ENCODE measurements around the gene METTL25. TPM values are rescaled to one million over a fixed set of nuclear protein-coding genes. Genes with fewer than 3 reads are reported as not detected.

Gene METTL25
- polyA plus RNA-seq, 1 of the 3 experiments (the other 2 are of a cell fraction) = 3.0 TPM

GRCh38 chr12:82398879-82399278 is 40.5 kb downstream of the METTL25 start:
- Histone ChIP-seq H3K27ac (ENCODE audit: low read depth in 2 of 2, low read length in 1 of 2) (no peak overlapping the region), H3K4me3 (ENCODE audit: low read depth in 2 of 2, low read length in 1 of 2) (no peak overlapping the region), H3K79me2 (ENCODE audit: insufficient read depth) (no peaks in the 10 kb centered on the region), H4K20me1 (ENCODE audit: insufficient read depth) (no peaks in the 10 kb centered on the region), H3K9ac (no peak overlapping the region), H3K9me3 (no peaks in the 10 kb centered on the region), H3K36me3 (replicated peaks in 1 of 2; ENCODE audit: control insufficient read depth in 1 of 2, insufficient read depth in 2 of 2, low read length in 1 of 2) (peaks cover 4 to 5% of the 10 kb centered on the region in 2 experiments), H3K4me2 (no peak overlapping the region), H3K9me2 (no peaks in the 10 kb centered on the region), H2AFZ (ENCODE audit: low read depth) (no peak overlapping the region; the same call in 1 of the 2 replicates), H3K4me1 (ENCODE audit: control insufficient read depth in 1 of 2, insufficient read depth in 2 of 2, low read depth in 1 of 2, low read length in 1 of 2) (no peaks in the 10 kb centered on the region), H3F3A (replicated peaks; ENCODE audit: insufficient read depth) (no peaks in the 10 kb centered on the region), H3K27me3 (ENCODE audit: insufficient read depth) (no peaks in the 10 kb centered on the region)
- ChIA-PET POLR2A (no interaction called here), CTCF (interaction anchor here (0.6 to 1.2 kb wide), 3 partner anchors 10 to 40 kb away, joined by 3 to 5 read pairs (median 3); partner anchors contain the start of genes CCDC59 and METTL25)
- TF ChIP-seq TAF1 (IDR thresholded peaks at IDR 0.05; ENCODE audit: borderline replicate concordance, low read depth, low read length) = no peak
- TF ChIP-seq CTCF (IDR thresholded peaks at IDR 0.05) = no peak
- TF ChIP-seq IRF3 (IDR thresholded peaks at IDR 0.05; ENCODE audit: low read depth, low read length) = no peak
- no peak for TF ChIP-seq EP300 (IDR thresholded peaks at IDR 0.05; ENCODE audit: borderline replicate concordance in 1 of 2, low read depth in 1 of 2, low read length in 1 of 2)
- TF ChIP-seq SMC3 (IDR thresholded peaks at IDR 0.05; ENCODE audit: low read depth, low read length) = no peak
- TF ChIP-seq SIN3A (IDR thresholded peaks at IDR 0.05; ENCODE audit: borderline replicate concordance, low read depth, low read length) = no peak
- TF ChIP-seq MAX (IDR thresholded peaks at IDR 0.05; ENCODE audit: low read depth) = no peak
- TF ChIP-seq MEF2A (IDR thresholded peaks at IDR 0.05; ENCODE audit: borderline replicate concordance, low read depth) = no peak
- no peak for TF ChIP-seq CHD2 (IDR thresholded peaks at IDR 0.05; ENCODE audit: low read length, partially characterized antibody)
- TF ChIP-seq FOXJ3 (CRISPR knock-in tag; IDR thresholded peaks at IDR 0.05) = no peak
- TF ChIP-seq RFX5 (IDR thresholded peaks at IDR 0.05; ENCODE audit: low read length) = no peak
- no peak for TF ChIP-seq GABPA (IDR thresholded peaks at IDR 0.05; ENCODE audit: low read depth)
- TF ChIP-seq ZBTB33 (IDR thresholded peaks at IDR 0.05; ENCODE audit: borderline replicate concordance, low read depth) = no peak
- TF ChIP-seq NRF1 (IDR thresholded peaks at IDR 0.05; ENCODE audit: low read depth, low read length) = no peak
- TF ChIP-seq POLR2AphosphoS5 (IDR thresholded peaks at IDR 0.05; ENCODE audit: low read depth, low read length) = no peak
- TF ChIP-seq EZH2phosphoT487 (IDR thresholded peaks at IDR 0.05; ENCODE audit: borderline replicate concordance, low read depth) = no peak
- no peak for DNase-seq

All from SK-N-SH (cell line).